HG02981 (cell line): ENCODE data around the gene MCRIP1.

Experiments used
- ATAC-seq: cut with Tn5 transposase; IDR thresholded peaks from one replicate; pipeline ENCODE4 v1.9.1; 2021; ENCODE audit warnings: mild to moderate bottlenecking, moderate library complexity; ENCODE audit not compliant: unreplicated experiment

Gene MCRIP1

GRCh38 chr17:81833160-81833920, at the start of gene MCRIP1:
Gene MCRIP1, minus strand, starts transcription at chr17:81833291. Its CDS starts 8,785 bp downstream, at chr17:81824506.
- peak; percentile 67 for ATAC-seq

GRCh38 chr17:81879121-81879520, 46.0 kb upstream of the MCRIP1 start:
- no peak for ATAC-seq

GRCh38 chr17:81878294-81878693, 45.2 kb upstream of the MCRIP1 start:
- ATAC-seq = no peak

GRCh38 chr17:81877569-81877968, 44.5 kb upstream of the MCRIP1 start:
- ATAC-seq = no peak

- ATAC-seq = peak; percentile 47
These were observed 38.5 kb upstream of the MCRIP1 start for GRCh38 chr17:81871387-81872230.

- peak; percentile 7 for ATAC-seq
These were observed 37.9 kb upstream of the MCRIP1 start, which contains the start of gene ARHGDIA for GRCh38 chr17:81870981-81871386. Gene ARHGDIA, minus strand, starts transcription at chr17:81871337. Its CDS starts 1,407 bp downstream, at chr17:81869930.

- ATAC-seq = peak; percentile 12
These were observed 37.3 kb upstream of the MCRIP1 start for GRCh38 chr17:81870131-81870980.

- ATAC-seq = no peak
These were observed 36.4 kb upstream of the MCRIP1 start for GRCh38 chr17:81869221-81870130.

GRCh38 chr17:81868674-81869220, 35.7 kb upstream of the MCRIP1 start:
- no peak for ATAC-seq

GRCh38 chr17:81867991-81868673, 35.0 kb upstream of the MCRIP1 start:
- no peak for ATAC-seq

GRCh38 chr17:81867170-81867990, 34.3 kb upstream of the MCRIP1 start:
- no peak for ATAC-seq

GRCh38 chr17:81866440-81867169, 33.5 kb upstream of the MCRIP1 start:
- ATAC-seq = no peak

GRCh38 chr17:81865733-81866439, 32.8 kb upstream of the MCRIP1 start:
- no peak for ATAC-seq

GRCh38 chr17:81865358-81865732, 32.3 kb upstream of the MCRIP1 start:
- no peak for ATAC-seq

- no peak for ATAC-seq
These were observed 31.0 kb upstream of the MCRIP1 start for GRCh38 chr17:81863833-81864768.
